ENCODE data around the gene EREG.
A peak's percentile ranks its signal among the peaks of the same experiment; 100 is the strongest.

Gene EREG

GRCh38 chr4:74353858-74354257 is 11.1 kb upstream of the EREG start:
- DNase-seq = no peak

GRCh38 chr4:74357965-74358364 is 7.0 kb upstream of the EREG start:
- DNase-seq = no peak

DNA sequence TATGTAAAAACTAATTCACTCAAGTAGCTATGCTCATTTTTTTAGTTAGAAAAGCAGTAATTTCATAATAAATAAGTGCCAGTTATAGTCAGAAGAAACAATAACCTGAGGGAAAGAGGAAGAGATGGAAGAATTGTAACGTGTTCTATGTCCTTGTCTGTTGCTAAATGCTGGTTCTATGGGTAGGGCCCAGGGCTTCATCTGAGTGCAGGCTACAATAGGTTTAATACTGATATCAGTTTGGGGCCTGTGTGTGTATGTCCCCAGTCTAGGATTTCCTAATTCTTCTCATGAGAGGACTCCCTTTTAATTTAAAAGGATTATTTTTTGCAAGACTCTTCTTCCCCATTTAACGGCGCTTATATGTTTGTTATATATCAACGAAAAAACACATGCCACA is 3.3 kb upstream of the EREG start:
- no peak for DNase-seq

GRCh38 chr4:74362347-74362746 is 2.6 kb upstream of the EREG start:
- DNase-seq = peak; percentile 12

DNA sequence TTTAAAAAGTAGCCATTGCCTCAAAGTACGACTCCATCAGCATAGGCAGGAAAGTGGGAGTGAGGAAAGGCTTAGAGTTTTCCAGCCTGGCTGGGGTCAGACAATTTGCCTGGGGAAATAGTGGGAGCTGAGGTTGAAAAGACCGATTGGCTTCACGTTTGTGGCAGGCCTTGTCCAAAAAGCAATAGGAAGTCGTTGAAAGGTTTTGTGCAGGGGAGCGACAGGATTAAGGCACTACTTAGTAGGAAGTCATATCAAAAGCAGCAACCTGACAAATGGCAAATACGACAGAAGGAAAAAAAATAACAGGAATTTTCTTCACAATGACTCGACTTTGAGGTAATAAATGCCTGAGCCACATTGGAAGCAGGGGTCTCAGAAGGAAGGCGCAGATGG is 691 bp upstream of the EREG start:
- no peak for DNase-seq

DNA sequence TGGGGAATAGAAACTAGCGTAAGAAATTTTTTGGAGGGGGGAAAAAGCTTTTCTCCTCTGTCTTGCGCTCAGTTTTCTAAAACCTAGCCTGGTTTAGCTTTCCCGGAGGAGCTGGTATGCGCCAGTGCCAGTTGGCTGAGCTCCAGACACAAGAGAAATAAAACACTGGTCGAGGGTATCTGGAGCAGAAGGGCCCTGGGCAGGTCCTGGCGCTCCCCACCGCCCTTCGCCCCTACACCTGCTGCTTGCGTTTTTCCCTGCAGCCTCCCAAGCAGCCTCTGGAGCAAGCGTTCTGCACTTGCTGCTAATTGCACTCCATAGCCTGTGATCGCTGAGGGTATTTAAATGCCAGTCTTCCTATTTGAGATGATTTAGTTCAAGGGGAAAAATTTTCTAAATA is 816 bp downstream of the EREG start:
- no peak for DNase-seq

DNA sequence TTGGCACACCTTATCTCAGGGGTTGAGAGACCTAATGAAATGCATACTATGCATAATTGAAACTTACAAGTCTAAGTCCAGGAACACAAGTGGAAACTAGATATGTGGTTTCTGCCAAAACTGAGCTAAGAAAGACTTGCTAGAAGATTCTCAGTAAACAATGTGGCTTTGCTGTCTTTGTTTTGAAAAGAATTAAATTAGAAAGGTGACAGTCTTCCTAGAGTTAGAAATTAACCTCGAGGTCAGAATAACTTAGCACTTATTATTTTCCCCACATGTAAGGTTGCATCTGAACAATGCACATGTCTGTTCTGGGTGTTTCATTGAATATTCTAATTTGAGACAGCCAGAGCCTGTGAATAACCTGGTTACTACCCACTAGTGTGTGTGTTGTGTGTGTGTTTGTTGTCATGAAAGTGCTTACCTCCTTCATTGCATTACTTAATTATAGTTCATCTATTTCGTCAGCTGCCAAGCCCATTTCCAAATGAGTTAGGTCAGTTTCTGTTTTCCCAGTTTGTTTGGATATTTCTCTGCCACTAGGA is 1.5 kb downstream of the EREG start:
- DNase-seq = no peak

- no peak for DNase-seq
These were observed 2.8 kb downstream of the EREG start for GRCh38 chr4:74367656-74368290.

- DNase-seq = no peak
These were observed 3.7 kb downstream of the EREG start for GRCh38 chr4:74368596-74368995.

DNA sequence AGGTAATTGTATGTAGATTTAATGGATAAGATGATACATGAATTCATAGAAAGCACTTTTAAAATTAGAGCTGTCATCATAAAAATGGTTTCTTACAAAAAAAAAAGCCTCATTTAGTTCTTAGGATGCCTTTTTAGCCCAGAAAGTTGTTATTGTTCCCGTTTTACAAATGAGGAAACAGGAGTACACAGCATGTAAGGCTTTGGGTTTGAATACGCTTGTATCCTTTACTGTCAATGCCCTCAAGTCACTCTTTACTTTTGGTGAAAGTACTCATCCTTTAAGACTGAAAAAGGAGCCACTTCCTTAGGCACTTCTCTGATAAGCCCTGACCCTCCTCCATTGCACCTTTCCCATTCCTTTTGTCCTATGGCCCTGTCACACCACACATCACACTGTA is 4.9 kb downstream of the EREG start:
- no peak for DNase-seq

DNA sequence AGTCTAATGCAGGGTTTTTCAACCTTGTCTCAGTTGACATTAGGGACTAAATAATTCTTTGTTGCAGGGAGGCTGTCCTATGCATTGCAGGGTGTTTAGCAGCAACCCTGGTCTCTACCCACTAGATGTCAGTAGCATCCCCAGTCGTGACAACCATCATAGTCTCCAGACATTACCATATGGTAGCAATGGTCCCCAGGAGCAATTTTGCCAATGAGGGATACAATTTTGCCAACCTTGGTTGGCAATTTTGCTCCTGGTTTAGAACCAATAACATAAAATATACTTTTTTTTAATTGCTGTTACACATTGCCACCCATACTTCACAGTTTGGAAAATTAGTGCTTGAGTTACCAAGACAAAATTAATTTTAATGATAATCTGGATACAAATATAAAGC is 6.0 kb downstream of the EREG start:
- DNase-seq = peak; percentile 55

DNA sequence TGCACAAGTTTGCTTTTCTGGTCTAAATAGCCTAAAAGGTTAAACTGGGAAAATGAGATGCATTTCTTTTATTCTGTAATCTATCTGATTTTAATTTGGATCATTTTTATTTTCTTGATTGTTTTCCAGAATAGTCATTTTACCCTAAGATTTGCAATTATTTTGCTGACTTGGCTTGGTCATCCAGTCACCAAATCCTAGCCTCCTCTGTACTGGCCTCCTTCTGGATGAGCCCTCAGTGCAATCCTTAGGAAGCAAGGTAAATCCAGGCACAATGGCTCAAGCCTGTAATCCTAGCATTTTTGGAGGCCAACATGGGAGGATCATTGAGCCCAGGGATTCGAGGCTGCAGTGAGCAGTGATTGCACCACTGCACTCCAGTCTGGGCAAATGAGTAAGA is 9.2 kb downstream of the EREG start:
- DNase-seq = no peak

GRCh38 chr4:74374561-74375327 is 9.8 kb downstream of the EREG start:
- DNase-seq = peak; percentile 89

GRCh38 chr4:74375824-74376426 is 11.0 kb downstream of the EREG start:
- DNase-seq = no peak

GRCh38 chr4:74376888-74377483 is 12.0 kb downstream of the EREG start:
- peak; percentile 71 for DNase-seq

GRCh38 chr4:74377714-74378113 is 12.8 kb downstream of the EREG start:
- DNase-seq = no peak

- DNase-seq = no peak
These were observed 13.6 kb downstream of the EREG start for GRCh38 chr4:74378573-74378972.

DNA sequence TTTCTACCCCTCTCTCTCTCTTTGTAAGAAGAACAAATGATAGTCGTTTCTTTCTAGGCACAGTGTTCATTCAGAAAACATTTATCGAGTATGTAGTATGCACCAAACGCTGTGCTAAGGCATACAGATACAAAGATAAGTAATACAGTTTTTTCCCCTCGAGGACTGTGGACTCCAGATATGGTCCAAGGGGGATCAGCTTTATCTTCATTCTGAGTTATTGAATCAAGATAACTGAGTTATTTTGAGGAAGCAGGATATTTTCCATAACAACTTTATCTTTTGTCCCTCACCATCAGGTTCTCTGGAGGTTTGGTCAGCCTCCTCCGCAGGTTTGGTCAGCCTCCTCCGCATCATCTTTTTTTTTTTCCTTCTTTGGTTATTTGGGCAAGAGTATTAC is 15.0 kb downstream of the EREG start:
- DNase-seq = no peak

- DNase-seq = no peak
These were observed 20.4 kb downstream of the EREG start for GRCh38 chr4:74385386-74385785.

DNA sequence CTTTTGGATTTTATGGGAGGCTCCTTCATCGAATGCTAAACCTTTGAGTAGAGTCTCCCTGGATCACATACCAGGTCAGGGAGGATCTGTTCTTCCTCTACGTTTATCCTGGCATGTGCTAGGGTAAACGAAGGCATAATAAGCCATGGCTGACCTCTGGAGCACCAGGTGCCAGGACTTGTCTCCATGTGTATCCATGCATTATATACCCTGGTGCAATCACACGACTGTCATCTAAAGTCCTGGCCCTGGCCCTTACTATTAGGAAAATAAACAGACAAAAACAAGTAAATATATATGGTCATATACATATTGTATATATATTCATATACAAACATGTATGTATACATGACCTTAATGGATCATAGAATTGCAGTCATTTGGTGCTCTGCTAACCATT is 21.2 kb downstream of the EREG start:
- no peak for DNase-seq

GRCh38 chr4:74387790-74388189 is 22.8 kb downstream of the EREG start:
- DNase-seq = no peak

- DNase-seq = no peak
These were observed 24.5 kb downstream of the EREG start for GRCh38 chr4:74389494-74389893.

GRCh38 chr4:74390677-74391076 is 25.7 kb downstream of the EREG start:
- DNase-seq = no peak

DNA sequence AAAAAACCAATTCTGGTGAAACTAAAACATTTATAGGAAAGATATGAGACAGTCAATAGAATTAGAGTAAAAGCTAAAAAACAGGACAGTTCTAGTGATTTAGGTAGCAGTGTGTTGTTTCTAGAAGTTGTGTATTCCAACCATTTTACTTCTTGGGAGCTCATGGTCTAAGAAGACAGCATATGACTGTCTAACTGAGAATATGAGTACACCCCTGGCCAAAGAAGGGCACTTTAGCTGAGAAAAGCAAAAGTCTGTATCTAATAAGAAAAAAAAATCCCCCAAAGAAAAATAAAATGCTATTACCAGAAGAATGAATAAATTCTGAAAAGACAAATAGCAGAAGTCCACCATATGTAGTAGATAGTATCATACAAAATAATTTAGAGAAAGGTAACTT is 26.4 kb downstream of the EREG start:
- no peak for DNase-seq
